Cardiac fibroblast (primary cell): Measurements from ENCODE around the gene EIF2S2.

Source experiments
- DNase-seq, 2 donors: peaks; one replicate each; pipeline versions ENCODE4 v3.0.0 to v3.0.0-alpha.2; 2010; ENCODE audit warnings: low read depth in 2 of 2
- H3K4me3 ChIP-seq, 2 donors: replicated peaks in 1 of 2; 1 replicate in 1 of 2; 2 replicates in 1 of 2; pipeline ENCODE4 v1.5.1; 2011; ENCODE audit warnings: low read depth in 2 of 2, low read length in 2 of 2, mild to moderate bottlenecking in 2 of 2, moderate library complexity in 1 of 2
- TF ChIP-seq, protein P1 (sequence below): IDR thresholded peaks from one replicate; pipeline ENCODE4 v1.5.1; 2011; ENCODE audit warnings: low read depth, mild to moderate bottlenecking, low read length, inconsistent platforms

The EIF2S2 gene

DNA sequence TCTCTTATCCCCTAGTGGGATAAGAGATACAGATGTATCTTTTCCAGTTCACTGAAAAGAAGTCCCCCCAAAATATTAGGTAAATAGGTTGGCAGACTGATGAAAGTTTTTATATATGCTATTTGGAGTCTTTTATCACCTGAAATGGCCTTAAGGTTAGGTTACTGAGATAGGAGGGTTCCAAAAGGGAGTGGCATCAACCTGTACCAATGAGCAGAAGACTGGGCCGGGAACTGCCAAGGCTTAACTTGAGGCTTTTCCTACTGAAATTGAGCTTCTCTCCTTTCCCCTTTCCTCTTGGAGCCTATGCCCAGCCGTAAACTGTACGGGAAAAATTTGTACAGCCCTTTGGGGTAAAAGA lies 42.0 kb downstream of the EIF2S2 start:
- H3K4me3 ChIP-seq, result no peak overlapping the region
- DNase-seq, result no peak

DNA sequence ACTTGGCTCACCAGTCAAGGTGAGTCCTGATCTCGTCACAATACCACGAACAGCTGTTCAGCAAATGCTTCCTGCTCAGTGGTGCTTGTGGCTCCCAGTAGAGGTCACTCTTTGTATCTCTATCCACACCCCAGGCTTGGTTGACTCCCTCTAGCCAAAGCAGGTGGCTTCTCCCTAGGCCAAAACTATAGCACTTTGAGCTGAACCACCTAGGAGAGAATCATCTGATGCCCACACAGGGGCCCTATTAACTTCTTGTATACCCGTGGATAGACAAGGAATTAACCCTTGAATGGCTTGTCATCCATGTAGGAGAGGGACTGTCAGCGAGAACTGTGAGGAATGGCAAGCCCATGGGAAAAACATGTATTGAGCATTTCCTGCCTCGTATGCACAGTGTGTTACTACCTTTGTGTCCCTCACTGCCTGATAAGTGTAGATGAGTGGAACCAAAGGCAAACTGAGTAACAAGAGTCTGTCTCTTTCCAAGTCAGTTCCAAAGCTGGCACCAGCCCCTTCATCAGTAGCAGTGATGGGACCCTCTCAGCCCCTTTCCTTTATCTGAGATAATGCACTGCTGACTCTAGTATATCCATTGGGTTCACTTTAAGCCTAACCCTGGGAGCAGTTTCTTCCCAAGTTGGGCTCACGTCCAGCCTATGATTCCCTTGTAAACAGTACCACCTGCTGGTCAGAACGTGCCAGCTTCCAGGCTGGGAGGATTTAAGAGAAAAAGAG lies 42.5 kb downstream of the EIF2S2 start:
- DNase-seq, result peak; percentile 90
- TF ChIP-seq, protein P1, sequence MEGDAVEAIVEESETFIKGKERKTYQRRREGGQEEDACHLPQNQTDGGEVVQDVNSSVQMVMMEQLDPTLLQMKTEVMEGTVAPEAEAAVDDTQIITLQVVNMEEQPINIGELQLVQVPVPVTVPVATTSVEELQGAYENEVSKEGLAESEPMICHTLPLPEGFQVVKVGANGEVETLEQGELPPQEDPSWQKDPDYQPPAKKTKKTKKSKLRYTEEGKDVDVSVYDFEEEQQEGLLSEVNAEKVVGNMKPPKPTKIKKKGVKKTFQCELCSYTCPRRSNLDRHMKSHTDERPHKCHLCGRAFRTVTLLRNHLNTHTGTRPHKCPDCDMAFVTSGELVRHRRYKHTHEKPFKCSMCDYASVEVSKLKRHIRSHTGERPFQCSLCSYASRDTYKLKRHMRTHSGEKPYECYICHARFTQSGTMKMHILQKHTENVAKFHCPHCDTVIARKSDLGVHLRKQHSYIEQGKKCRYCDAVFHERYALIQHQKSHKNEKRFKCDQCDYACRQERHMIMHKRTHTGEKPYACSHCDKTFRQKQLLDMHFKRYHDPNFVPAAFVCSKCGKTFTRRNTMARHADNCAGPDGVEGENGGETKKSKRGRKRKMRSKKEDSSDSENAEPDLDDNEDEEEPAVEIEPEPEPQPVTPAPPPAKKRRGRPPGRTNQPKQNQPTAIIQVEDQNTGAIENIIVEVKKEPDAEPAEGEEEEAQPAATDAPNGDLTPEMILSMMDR, result peak; percentile 81
- no peak overlapping the region for H3K4me3 ChIP-seq

More for the DNA sequence above, 42.0 kb downstream of the EIF2S2 start:
- TF ChIP-seq, protein P1, result no peak

DNA sequence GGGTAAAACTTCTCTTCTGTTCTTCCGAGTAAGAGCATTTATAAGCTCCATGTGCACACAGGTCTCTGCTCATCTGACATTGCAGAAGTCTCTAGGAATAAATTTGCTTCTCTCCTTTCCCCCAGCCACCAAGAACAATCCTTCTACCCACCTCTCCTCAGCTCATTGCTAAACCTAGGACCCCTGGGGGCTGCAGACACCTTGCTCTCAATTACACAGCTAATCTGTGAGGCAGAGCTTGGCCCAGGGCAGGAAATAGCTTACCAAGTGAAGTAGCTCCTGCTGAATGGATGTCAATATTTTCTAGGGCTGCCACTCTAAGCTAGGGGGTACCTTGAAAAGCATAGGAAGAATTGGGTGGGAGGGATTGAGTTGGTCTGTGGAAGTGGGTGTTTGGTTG lies 44.0 kb downstream of the EIF2S2 start:
- TF ChIP-seq, protein P1, result no peak
- DNase-seq, result no peak

DNA sequence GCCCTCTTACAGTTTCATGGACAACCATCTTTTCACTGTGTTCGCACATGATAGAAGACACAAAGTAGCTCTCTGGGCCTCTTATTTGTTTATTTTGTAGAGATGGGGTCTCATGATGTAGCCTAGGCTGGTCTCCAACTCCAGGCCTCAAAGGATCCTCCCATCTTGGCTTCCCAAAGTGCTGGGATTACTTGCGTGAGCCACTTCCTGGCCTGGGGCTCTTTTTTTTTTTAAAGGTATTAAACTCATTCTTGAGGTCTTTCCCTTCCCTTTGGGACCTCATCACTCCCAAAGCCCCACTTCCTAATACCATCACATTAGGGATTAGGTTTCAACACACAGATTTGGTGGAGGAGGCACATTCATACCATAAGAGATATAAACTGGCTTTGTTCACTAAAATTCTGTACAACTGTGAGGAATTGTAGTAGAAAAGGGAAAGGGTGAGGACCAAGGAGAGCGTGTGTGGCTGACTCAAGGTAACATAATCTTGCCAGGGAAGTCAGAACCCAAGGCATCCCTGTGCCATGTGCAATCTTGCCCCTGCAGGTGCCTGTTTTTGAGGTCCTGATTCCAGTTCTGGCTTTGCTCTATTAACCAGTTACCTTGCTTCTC lies 45.5 kb downstream of the EIF2S2 start:
- no peak overlapping the region for H3K4me3 ChIP-seq
- peak in 1 of 2 donors; percentile 63 for DNase-seq
- TF ChIP-seq, protein P1, result no peak

More for the DNA sequence above, 44.0 kb downstream of the EIF2S2 start:
- no peak overlapping the region for H3K4me3 ChIP-seq

DNA sequence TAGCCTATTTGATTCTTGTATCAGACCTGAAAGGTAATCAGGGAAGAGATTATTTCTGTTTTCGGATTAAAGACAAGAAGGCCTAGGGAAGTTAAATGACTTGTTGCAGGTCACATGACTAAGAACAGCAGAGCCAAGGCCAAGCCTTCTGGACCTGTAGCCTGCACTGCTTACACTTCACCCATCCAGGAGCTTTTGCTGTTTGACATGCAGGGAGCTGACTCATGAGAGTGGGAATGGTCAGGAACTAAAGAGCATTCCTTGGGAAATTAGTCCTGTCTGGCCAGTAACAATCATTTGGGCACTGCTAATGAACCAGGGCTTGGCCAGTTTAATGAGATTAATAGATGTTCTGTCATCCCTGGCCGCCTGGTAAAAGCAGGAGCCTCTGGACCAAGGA lies 46.8 kb downstream of the EIF2S2 start:
- peak; percentile 44 to 67 for DNase-seq
- no peak overlapping the region for H3K4me3 ChIP-seq
- TF ChIP-seq, protein P1, result no peak

DNA sequence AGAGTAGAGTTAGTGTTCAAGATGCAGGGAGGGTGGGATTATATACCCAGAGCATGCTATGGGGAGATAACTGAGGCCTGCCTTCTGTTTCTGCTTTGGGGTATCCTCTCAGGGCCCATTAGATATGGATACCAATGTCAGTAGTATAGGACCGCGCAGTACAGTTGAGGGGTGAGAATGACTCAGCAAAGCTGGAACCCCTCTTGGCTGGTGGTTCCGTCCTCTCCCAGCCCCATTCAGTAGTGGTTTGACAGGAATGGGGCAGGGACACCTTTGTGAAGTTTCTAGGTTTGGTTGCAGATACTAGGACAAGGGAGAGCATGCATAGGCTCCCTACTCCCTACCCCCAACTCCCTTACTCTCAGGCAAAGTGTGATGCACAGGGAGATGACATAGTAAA lies 47.8 kb downstream of the EIF2S2 start:
- H3K4me3 ChIP-seq, result no peak overlapping the region
- TF ChIP-seq, protein P1, result no peak
- no peak for DNase-seq
